BLaER1 treated with 17β-estradiol and CSF1 and Interleukin-3, amounts not matched to agents 10 nM and 100 nM (cell line): ENCODE data around the gene GAB1.

Source experiments
- H3K27ac ChIP-seq, 11 experiments: shearing (Covaris generic); formaldehyde crosslinking; 2 replicates each; pipeline ENCODE4 v1.8.1; 2022
- H3K27me3 ChIP-seq, 11 experiments: shearing (Covaris generic); formaldehyde crosslinking; 2 replicates each; pipeline ENCODE4 v1.8.1; 2022
- H3K36me3 ChIP-seq, 11 experiments: shearing (Covaris generic); formaldehyde crosslinking; 2 replicates each; pipeline ENCODE4 v1.8.1; 2022
- H3K4me1 ChIP-seq, 10 experiments: shearing (Covaris generic); formaldehyde crosslinking; 2 replicates each; pipeline ENCODE4 v1.8.1; 2022
- H3K4me2 ChIP-seq, 11 experiments: shearing (Covaris generic); formaldehyde crosslinking; 2 replicates each; pipeline ENCODE4 v1.8.1; 2022
- H3K4me3 ChIP-seq, 10 experiments: shearing (Covaris generic); formaldehyde crosslinking; 2 replicates each; pipeline ENCODE4 v1.8.1; 2022
- H3K9ac ChIP-seq, 11 experiments: shearing (Covaris generic); formaldehyde crosslinking; 2 replicates each; pipeline ENCODE4 v1.8.1; 2022
- H3K9me3 ChIP-seq, 11 experiments: shearing (Covaris generic); formaldehyde crosslinking; replicated peaks in 1 of 11; 2 replicates each; pipeline ENCODE4 v1.8.1; 2022
- H4K20me1 ChIP-seq, 11 experiments: shearing (Covaris generic); formaldehyde crosslinking; 2 replicates each; pipeline ENCODE4 v1.8.1; 2022
- Cebpa-rat ChIP-seq, 11 experiments: shearing (Covaris generic); IDR thresholded peaks; 2 replicates each; pipeline ENCODE4 v1.8.1; 2022

The GAB1 gene

GRCh38 chr4:143391261-143391660 is 54.6 kb downstream of the GAB1 start:
- H3K27ac ChIP-seq: peak overlapping the region; percentile 44 to 96 (median 87); a peak in 21 of 22 replicates
- H4K20me1 ChIP-seq: no peaks in the 10 kb centered on the region
- peaks cover 0 to 37% (median 20%) of the 10 kb centered on the region in 11 experiments; a peak in 11 of 22 replicates for H3K36me3 ChIP-seq
- H3K4me1 ChIP-seq: peaks cover 71 to 88% (median 76%) of the 10 kb centered on the region in 10 experiments
- H3K4me2 ChIP-seq: peak overlapping the region; percentile 79 to 95 (median 88)
- peak overlapping the region; percentile 36 to 69 (median 65) for H3K4me3 ChIP-seq
- H3K9ac ChIP-seq: peak overlapping the region; percentile 69 to 88 (median 84)
- TF ChIP-seq Cebpa-rat (IDR thresholded peaks at IDR 0.05): no peak
- H3K9me3 ChIP-seq: no peaks in the 10 kb centered on the region; a peak in 1 of 22 replicates
- H3K27me3 ChIP-seq: no peaks in the 10 kb centered on the region

- Histone ChIP-seq H3K27ac (peak overlapping the region; percentile 44 to 96 (median 87); a peak in 21 of 22 replicates), H3K4me1 (peaks cover 75 to 94% (median 82%) of the 10 kb centered on the region in 10 experiments), H3K9me3 (no peaks in the 10 kb centered on the region), H3K27me3 (no peaks in the 10 kb centered on the region), H3K4me2 (peak overlapping the region; percentile 79 to 95 (median 88); a peak in 21 of 22 replicates), H3K36me3 (peaks cover 0 to 37% (median 23%) of the 10 kb centered on the region in 11 experiments; a peak in 12 of 22 replicates), H3K4me3 (peak overlapping the region; percentile 36 to 69 (median 65)), H3K9ac (peak overlapping the region; percentile 69 to 88 (median 84)), H4K20me1 (no peaks in the 10 kb centered on the region)
- TF ChIP-seq Cebpa-rat (IDR thresholded peaks at IDR 0.05): no peak
These were observed 55.2 kb downstream of the GAB1 start for GRCh38 chr4:143391895-143392294.

- H3K4me1 ChIP-seq: peaks cover 76 to 98% (median 83%) of the 10 kb centered on the region in 10 experiments
- peak overlapping the region; percentile 62 to 88 (median 84); a peak in 21 of 22 replicates for H3K9ac ChIP-seq
- H3K27ac ChIP-seq: peak overlapping the region; percentile 44 to 96 (median 87); a peak in 21 of 22 replicates
- H3K9me3 ChIP-seq: no peaks in the 10 kb centered on the region
- peak overlapping the region; percentile 15 to 69 (median 65); a peak in 17 of 20 replicates for H3K4me3 ChIP-seq
- no peaks in the 10 kb centered on the region for H4K20me1 ChIP-seq
- no peaks in the 10 kb centered on the region for H3K27me3 ChIP-seq
- TF ChIP-seq Cebpa-rat (IDR thresholded peaks at IDR 0.05): no peak
- H3K36me3 ChIP-seq: peaks cover 0 to 27% (median 18%) of the 10 kb centered on the region in 11 experiments; a peak in 11 of 22 replicates
- peak overlapping the region; percentile 79 to 95 (median 88) for H3K4me2 ChIP-seq
These were observed 56.5 kb downstream of the GAB1 start for GRCh38 chr4:143393195-143393594.

- H3K4me1 ChIP-seq: peaks cover 76 to 97% (median 82%) of the 10 kb centered on the region in 10 experiments
- H3K27ac ChIP-seq: peak overlapping the region in 9 of 11 experiments; percentile 80 to 96 (median 90); a peak in 16 of 22 replicates
- no peaks in the 10 kb centered on the region for H4K20me1 ChIP-seq
- peak overlapping the region; percentile 79 to 95 (median 88); a peak in 21 of 22 replicates for H3K4me2 ChIP-seq
- peak overlapping the region in 7 of 10 experiments; percentile 33 to 69 (median 65); a peak in 10 of 20 replicates for H3K4me3 ChIP-seq
- peak overlapping the region in 6 of 11 experiments; percentile 42 to 88 (median 85); a peak in 13 of 22 replicates for H3K9ac ChIP-seq
- TF ChIP-seq Cebpa-rat (IDR thresholded peaks at IDR 0.05): no peak
- no peaks in the 10 kb centered on the region for H3K9me3 ChIP-seq
- H3K36me3 ChIP-seq: peaks cover 0 to 31% (median 25%) of the 10 kb centered on the region in 11 experiments; a peak in 11 of 22 replicates
- H3K27me3 ChIP-seq: no peaks in the 10 kb centered on the region
These were observed 58.2 kb downstream of the GAB1 start for GRCh38 chr4:143394739-143395453.

- peaks cover 0 to 41% (median 27%) of the 10 kb centered on the region in 11 experiments; a peak in 11 of 22 replicates for H3K36me3 ChIP-seq
- H3K27me3 ChIP-seq: no peaks in the 10 kb centered on the region
- TF ChIP-seq Cebpa-rat (IDR thresholded peaks at IDR 0.05): no peak
- peak overlapping the region in 9 of 11 experiments; percentile 10 to 95 (median 86); a peak in 16 of 22 replicates for H3K4me2 ChIP-seq
- peak overlapping the region in 8 of 11 experiments; percentile 37 to 96 (median 89); a peak in 15 of 22 replicates for H3K27ac ChIP-seq
- no peaks in the 10 kb centered on the region for H3K9me3 ChIP-seq
- peak overlapping the region in 4 of 11 experiments; percentile 35 to 49 (median 41); a peak in 4 of 22 replicates for H3K9ac ChIP-seq
- H3K4me1 ChIP-seq: peaks cover 69 to 87% (median 82%) of the 10 kb centered on the region in 10 experiments
- peak overlapping the region in 3 of 10 experiments; percentile 24 to 32 (median 30); a peak in 3 of 20 replicates for H3K4me3 ChIP-seq
- no peaks in the 10 kb centered on the region for H4K20me1 ChIP-seq
These were observed 60.0 kb downstream of the GAB1 start for GRCh38 chr4:143396695-143397094.

- peak overlapping the region in 3 of 10 experiments; percentile 17 to 32 (median 24); a peak in 1 of 20 replicates for H3K4me3 ChIP-seq
- H3K27ac ChIP-seq: peak overlapping the region in 8 of 11 experiments; percentile 53 to 96 (median 89); a peak in 16 of 22 replicates
These were observed 60.7 kb downstream of the GAB1 start for GRCh38 chr4:143397335-143397734.

GRCh38 chr4:143397887-143398286 is 61.2 kb downstream of the GAB1 start:
- H3K27me3 ChIP-seq: no peaks in the 10 kb centered on the region
- no peak for TF ChIP-seq Cebpa-rat (IDR thresholded peaks at IDR 0.05)
- peaks cover 0 to 41% (median 27%) of the 10 kb centered on the region in 11 experiments; a peak in 11 of 22 replicates for H3K36me3 ChIP-seq
- H3K4me3 ChIP-seq: peak overlapping the region in 2 of 10 experiments; percentile 11 to 17; a peak in 1 of 20 replicates
- peaks cover 68 to 99% (median 91%) of the 10 kb centered on the region in 10 experiments for H3K4me1 ChIP-seq
- no peaks in the 10 kb centered on the region for H4K20me1 ChIP-seq
- H3K9me3 ChIP-seq: no peaks in the 10 kb centered on the region
- H3K27ac ChIP-seq: peak overlapping the region in 9 of 11 experiments; percentile 12 to 96 (median 87); a peak in 17 of 22 replicates
- peak overlapping the region in 10 of 11 experiments; percentile 17 to 95 (median 84); a peak in 17 of 22 replicates for H3K4me2 ChIP-seq
- H3K9ac ChIP-seq: peak overlapping the region in 6 of 11 experiments; percentile 31 to 59 (median 52); a peak in 11 of 22 replicates

More at GRCh38 chr4:143397335-143397734, 60.7 kb downstream of the GAB1 start:
- peaks cover 0 to 41% (median 27%) of the 10 kb centered on the region in 11 experiments; a peak in 11 of 22 replicates for H3K36me3 ChIP-seq
- H3K4me2 ChIP-seq: peak overlapping the region; percentile 10 to 95 (median 83); a peak in 17 of 22 replicates
- peaks cover 68 to 94% (median 86%) of the 10 kb centered on the region in 10 experiments for H3K4me1 ChIP-seq
- H3K9me3 ChIP-seq: no peaks in the 10 kb centered on the region
- H3K9ac ChIP-seq: peak overlapping the region in 5 of 11 experiments; percentile 31 to 59 (median 51); a peak in 8 of 22 replicates
- H4K20me1 ChIP-seq: no peaks in the 10 kb centered on the region
- TF ChIP-seq Cebpa-rat (IDR thresholded peaks at IDR 0.05): no peak
- H3K27me3 ChIP-seq: no peaks in the 10 kb centered on the region

GRCh38 chr4:143399113-143399949 is 62.7 kb downstream of the GAB1 start:
- H3K27ac ChIP-seq: peak overlapping the region in 9 of 11 experiments; percentile 44 to 96 (median 94); a peak in 18 of 22 replicates
- H3K4me1 ChIP-seq: peaks cover 68 to 99% (median 94%) of the 10 kb centered on the region in 10 experiments
- H3K9ac ChIP-seq: peak overlapping the region in 7 of 11 experiments; percentile 10 to 57 (median 35); a peak in 6 of 22 replicates
- peak overlapping the region in 1 of 10 experiments; percentile 15; a peak in 1 of 20 replicates for H3K4me3 ChIP-seq
- no peaks in the 10 kb centered on the region for H3K9me3 ChIP-seq
- no peaks in the 10 kb centered on the region for H4K20me1 ChIP-seq
- no peaks in the 10 kb centered on the region for H3K27me3 ChIP-seq
- peaks cover 0 to 41% (median 27%) of the 10 kb centered on the region in 11 experiments; a peak in 11 of 22 replicates for H3K36me3 ChIP-seq
- peak overlapping the region; percentile 2 to 95 (median 79); a peak in 19 of 22 replicates for H3K4me2 ChIP-seq
- TF ChIP-seq Cebpa-rat (IDR thresholded peaks at IDR 0.05): no peak
